GM12891 (cell line): Measurements from ENCODE around the gene PSG6.
"Not testable (repeated sequence)": the region's sequence is repeated elsewhere in the genome, so short reads cannot be mapped to it uniquely, and the experiment has no call there.

ENCODE experiments used
- PAX5 ChIP-seq: IDR thresholded peaks from 2 replicates; pipeline ENCODE4 v1.6.1; 2011; ENCODE audit warnings: low read length, moderate library complexity, mild to moderate bottlenecking; ENCODE audit not compliant: insufficient read depth, severe bottlenecking
- POLR2A ChIP-seq: IDR thresholded peaks from 2 replicates; pipeline ENCODE4 v1.6.1; 2011; ENCODE audit warnings: low read depth, low read length, control low read depth
- POLR2AphosphoS5 ChIP-seq: IDR thresholded peaks from 2 replicates; pipeline ENCODE4 v1.6.1; 2011; ENCODE audit warnings: low read depth, low read length, control low read depth
- SPI1 ChIP-seq: IDR thresholded peaks from 2 replicates; pipeline ENCODE4 v1.6.1; 2011; ENCODE audit warnings: low read depth, low read length, control low read depth
- TAF1 ChIP-seq: IDR thresholded peaks from 2 replicates; pipeline ENCODE4 v1.6.1; 2011; ENCODE audit warnings: low read depth, low read length, control low read depth

DNA sequence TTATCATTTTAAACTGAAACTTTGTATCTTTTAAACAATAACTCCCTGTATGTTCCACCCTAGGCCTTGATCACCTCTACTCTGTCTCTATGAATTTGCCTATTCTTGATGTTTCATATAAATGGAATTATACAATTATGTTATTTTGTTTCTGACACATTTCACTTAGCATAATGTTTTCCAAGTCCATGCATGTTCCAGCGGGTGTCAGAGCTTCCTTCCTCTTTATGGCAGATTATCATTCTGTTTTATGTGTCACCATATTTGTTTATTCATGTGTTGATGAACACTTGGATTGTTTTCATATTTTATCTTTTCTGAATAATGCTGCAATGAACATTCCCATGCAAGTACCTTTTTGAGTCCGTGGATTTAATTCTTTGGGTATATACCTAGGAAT lies 35.0 kb downstream of the PSG6 start:
- not testable (repeated sequence) for TF ChIP-seq TAF1, POLR2AphosphoS5, POLR2A, PAX5, SPI1
